Esophagus muscularis mucosa (tissue), 3 donors: ENCODE data around the gene SUGP2.

Experiments
- POLR2A ChIP-seq: fragments of 450-650 bp; IDR thresholded peaks from one replicate; pipeline ENCODE4 v1.6.1; 2017; ENCODE audit warnings: antibody characterized with exemption, moderate library complexity, mild to moderate bottlenecking, low read depth
- TF ChIP-seq, protein P1 (sequence below), 3 experiments: fragments of 200-600 bp in 2 of 3; fragments of 450-650 bp in 1 of 3; sonication (generic) in 2 of 3; IDR thresholded peaks; one replicate each; pipeline ENCODE4 v1.5.1; 2017 to 2019; ENCODE audit warnings: antibody characterized with exemption in 3 of 3, mild to moderate bottlenecking in 2 of 3, moderate library complexity in 1 of 3

DNA sequence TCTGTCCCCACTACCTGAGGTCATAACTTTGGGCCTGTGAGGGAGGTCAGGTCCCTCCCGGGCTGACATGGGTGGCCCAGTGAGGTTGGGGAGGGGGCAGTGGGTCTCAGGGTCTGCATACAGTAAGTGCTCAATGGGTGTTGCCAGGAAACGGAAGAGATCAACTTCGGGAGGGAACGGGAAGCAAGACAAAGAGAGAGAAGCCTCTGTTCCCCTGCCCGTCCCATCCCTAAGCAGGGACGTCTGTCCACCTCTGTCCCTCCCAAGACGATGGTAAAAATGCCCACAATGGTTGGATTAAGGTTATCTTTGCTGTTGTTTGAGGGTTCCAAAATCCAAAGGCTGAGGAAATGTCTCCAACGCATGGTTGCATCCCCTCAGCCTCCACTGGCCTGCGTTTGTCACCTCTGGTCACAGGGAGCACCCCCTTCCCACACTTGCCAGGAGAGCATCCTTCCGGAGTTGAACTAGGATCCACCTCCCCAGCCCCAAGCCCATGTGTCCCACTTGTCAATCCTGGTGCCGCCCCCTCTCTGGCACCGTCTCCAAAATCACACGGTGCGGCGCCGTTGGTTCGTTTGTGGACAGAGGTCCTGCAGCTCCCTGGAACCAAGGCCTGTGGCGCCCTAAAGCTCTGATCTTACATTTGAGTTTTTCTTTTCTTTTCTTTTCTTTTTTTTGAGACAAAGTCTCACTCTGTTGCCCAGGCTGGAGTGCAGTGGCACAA is 91.5 kb downstream of the SUGP2 start:
- TF ChIP-seq, protein P1, sequence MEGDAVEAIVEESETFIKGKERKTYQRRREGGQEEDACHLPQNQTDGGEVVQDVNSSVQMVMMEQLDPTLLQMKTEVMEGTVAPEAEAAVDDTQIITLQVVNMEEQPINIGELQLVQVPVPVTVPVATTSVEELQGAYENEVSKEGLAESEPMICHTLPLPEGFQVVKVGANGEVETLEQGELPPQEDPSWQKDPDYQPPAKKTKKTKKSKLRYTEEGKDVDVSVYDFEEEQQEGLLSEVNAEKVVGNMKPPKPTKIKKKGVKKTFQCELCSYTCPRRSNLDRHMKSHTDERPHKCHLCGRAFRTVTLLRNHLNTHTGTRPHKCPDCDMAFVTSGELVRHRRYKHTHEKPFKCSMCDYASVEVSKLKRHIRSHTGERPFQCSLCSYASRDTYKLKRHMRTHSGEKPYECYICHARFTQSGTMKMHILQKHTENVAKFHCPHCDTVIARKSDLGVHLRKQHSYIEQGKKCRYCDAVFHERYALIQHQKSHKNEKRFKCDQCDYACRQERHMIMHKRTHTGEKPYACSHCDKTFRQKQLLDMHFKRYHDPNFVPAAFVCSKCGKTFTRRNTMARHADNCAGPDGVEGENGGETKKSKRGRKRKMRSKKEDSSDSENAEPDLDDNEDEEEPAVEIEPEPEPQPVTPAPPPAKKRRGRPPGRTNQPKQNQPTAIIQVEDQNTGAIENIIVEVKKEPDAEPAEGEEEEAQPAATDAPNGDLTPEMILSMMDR (IDR thresholded peaks at IDR 0.05) = no peak
- no peak for TF ChIP-seq POLR2A
